Measurements from ENCODE around the gene ZNF397.

GRCh38 chr18:35291166-35291565 lies 50.3 kb downstream of the ZNF397 start:
- TF ChIP-seq, protein P1, sequence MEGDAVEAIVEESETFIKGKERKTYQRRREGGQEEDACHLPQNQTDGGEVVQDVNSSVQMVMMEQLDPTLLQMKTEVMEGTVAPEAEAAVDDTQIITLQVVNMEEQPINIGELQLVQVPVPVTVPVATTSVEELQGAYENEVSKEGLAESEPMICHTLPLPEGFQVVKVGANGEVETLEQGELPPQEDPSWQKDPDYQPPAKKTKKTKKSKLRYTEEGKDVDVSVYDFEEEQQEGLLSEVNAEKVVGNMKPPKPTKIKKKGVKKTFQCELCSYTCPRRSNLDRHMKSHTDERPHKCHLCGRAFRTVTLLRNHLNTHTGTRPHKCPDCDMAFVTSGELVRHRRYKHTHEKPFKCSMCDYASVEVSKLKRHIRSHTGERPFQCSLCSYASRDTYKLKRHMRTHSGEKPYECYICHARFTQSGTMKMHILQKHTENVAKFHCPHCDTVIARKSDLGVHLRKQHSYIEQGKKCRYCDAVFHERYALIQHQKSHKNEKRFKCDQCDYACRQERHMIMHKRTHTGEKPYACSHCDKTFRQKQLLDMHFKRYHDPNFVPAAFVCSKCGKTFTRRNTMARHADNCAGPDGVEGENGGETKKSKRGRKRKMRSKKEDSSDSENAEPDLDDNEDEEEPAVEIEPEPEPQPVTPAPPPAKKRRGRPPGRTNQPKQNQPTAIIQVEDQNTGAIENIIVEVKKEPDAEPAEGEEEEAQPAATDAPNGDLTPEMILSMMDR (IDR thresholded peaks at IDR 0.05; ENCODE audit: poor library complexity, severe bottlenecking) = no peak
- no peak for TF ChIP-seq EP300 (conservative IDR thresholded peaks at IDR 0.05; ENCODE audit: poor library complexity, severe bottlenecking)
- no peak for TF ChIP-seq RAD21 (conservative IDR thresholded peaks at IDR 0.05)

Measured in neural cell (in vitro differentiated cells).